Head of caudate nucleus (tissue), 42 donors: ENCODE measurements around the gene ZBP1.

ENCODE experiments used
- DNase-seq, 42 donors: peaks; one replicate each; pipeline versions ENCODE4 v3.0.0 to v3.0.0-alpha.2; 2020 to 2021; ENCODE audit warnings: mixed read lengths in 7 of 42
- intact Hi-C: fragments of 100-400 bp; cut with DNase I; formaldehyde crosslinking; loops from one replicate; pipeline ENCODE4 v1.15.0; 2022

ZBP1 gene

DNA sequence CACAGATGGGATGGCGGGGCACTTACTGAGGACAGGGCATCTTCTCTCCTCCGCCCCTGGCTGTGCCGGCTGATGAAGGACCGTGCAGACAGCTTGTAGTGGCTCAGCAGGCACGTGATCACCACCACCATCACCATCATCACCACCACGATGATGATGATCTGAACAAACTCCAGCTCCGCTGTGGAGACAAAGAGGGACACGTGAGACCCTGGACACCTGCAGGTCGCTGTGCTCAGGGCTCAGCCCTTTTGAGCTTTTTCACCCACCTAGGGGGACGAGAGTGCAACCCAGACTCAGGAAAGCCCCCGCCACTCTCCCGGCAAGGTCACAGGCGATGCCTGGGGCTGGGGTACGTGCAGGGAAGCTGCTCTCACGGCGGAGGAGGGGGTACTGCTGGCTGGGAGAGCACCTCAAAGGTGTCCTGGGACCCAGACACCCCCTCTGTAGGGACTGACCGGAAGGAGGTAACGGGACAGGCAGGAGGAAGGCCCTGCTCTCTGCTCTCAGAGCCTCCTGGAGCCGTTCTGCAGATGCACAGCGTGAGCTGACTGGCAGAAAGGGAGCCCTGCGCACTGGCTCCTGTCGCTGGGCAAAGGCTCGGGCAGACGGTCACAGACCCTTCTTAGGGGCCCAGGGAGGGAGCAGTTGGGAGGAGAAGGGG lies 39.4 kb upstream of the ZBP1 start:
- intact Hi-C loops, result loop anchor here (2.0 to 5.0 kb wide), 2 partner anchors 47 to 428 kb away; no protein-coding TSS in a partner anchor
- DNase-seq, result peak in 36 of 42 donors; percentile 0 to 40 (median 8)

DNA sequence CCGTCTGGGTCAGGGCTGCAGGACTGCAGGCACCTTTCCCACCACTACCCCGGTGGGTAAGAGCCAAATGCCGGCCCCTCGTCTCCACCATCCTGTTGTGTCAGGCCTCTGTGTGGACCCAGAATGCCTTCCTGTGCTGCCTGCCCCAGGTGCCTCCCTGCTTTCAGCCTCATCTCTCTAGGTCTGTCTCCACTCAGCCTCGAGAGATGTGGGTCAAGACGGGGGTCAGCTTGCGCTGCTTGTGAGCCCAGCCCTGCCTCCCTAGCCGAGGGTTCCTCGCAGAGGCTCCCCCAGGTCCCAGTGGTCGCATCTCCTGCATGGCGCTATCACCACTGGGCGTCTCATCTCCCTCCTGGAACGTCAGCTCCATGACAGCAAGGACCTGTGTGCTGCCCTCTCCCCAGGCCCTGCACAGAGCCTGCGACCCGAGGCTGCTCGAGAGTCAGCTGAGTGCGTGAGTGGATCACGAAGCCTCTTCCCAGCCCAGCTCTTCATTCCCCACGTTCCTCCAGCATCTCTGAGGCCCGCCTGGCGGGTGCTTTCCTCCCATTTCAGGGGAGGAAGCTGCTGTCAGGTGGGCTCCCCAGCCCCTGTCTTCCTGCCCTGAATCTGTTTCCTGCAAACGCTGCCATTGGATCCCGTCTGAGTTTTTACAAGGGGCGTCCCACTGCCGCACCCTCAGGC lies 38.7 kb upstream of the ZBP1 start:
- DNase-seq, result peak in 36 of 42 donors; percentile 0 to 42 (median 9)
- intact Hi-C loops, result loop anchor here (2.0 to 5.0 kb wide), 2 partner anchors 48 to 428 kb away; no protein-coding TSS in a partner anchor

DNA sequence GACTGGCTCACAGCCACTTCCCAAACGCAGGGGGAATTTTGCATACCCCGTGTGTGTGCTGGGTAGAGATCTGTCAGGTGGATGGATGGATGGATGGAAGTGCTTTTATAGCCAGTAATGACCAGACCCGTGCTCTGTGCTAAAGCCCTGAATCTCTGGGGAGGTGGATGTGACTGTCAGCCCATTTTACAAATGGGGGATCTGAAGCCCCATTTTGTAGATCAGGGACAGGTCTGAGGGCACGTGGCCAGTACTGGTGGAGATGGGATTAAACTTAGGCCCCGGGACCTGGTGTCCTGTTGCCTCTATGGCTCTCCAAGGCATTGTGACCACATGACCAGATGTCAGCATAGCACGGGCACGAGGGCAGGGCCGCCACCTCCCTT lies 38.2 kb upstream of the ZBP1 start:
- intact Hi-C loops, result loop anchor here (2.0 to 5.0 kb wide), 2 partner anchors 48 to 429 kb away; no protein-coding TSS in a partner anchor

GRCh38 chr20:57657535-57658446 lies 37.6 kb upstream of the ZBP1 start:
- DNase-seq, result peak; percentile 40 to 89 (median 74)
- intact Hi-C loops, result loop anchor here (2.0 to 5.0 kb wide), 2 partner anchors 49 to 430 kb away; no protein-coding TSS in a partner anchor

More for the DNA sequence above, 38.2 kb upstream of the ZBP1 start:
- DNase-seq, result peak in 12 of 42 donors; percentile 1 to 36 (median 7)

DNA sequence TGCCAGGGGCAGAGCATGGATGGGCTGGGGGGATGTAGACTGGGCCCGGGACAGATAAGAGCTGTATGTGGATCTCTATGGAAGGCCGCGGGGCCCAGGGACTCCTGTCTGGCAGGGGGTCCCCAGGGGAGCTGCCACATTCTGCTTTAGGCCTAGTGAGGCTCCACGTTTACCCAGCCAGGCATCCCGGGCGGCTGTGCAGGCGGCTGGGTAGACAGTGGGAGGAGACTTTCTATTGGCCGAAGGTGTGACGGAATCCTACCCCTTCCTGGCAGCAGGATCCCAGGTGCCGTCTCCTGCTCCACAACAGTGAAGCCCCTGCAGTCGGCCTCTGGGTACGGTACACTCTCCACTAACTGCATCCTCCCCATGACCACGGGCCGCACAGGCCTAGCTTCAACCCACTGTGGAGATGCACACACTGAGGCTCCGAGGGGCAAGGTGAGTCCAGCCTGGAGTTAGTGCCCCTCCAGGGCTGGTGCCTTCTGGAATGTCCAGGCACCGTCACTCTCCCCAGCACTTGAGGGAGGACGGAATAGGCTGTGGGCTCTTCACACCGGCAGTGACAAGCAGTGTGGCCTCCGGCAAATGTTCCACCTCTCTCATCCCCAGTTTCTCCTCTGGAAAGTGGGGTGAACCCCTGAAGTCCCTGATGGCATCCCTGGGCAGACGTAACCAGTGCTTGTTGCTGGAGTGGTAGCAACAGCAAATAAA lies 36.8 kb upstream of the ZBP1 start:
- intact Hi-C loops, result loop anchor here (5.0 kb wide), 1 partner anchor 430 kb away; no protein-coding TSS in a partner anchor
- DNase-seq, result peak in 23 of 42 donors; percentile 0 to 41 (median 10)

- DNase-seq, result peak in 14 of 42 donors; percentile 1 to 34 (median 10)
Observed at GRCh38 chr20:57656252-57656820, 36.1 kb upstream of the ZBP1 start.

DNA sequence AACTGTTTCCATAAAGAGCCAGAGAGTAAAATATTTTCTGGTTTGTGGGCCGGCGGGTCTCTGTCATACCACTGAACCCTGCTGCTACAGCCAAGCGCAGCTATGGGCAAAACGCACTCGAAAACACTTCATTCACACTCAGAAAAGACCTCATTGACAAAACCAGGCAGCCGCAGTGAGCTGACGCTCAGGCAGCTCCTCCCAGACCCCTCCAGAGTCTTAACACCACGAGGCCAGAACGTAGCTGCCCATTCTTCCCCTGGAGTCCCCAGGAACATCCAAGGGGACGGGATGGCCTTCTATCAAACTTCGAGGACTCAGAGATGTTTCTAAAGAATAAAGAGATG lies 35.6 kb upstream of the ZBP1 start:
- intact Hi-C loops, result loop anchor here (5.0 kb wide), 1 partner anchor 432 kb away; no protein-coding TSS in a partner anchor
- peak in 9 of 42 donors; percentile 0 to 41 (median 10) for DNase-seq

More at GRCh38 chr20:57656252-57656820, 36.1 kb upstream of the ZBP1 start:
- intact Hi-C loops, result loop anchor here (5.0 kb wide), 1 partner anchor 431 kb away; no protein-coding TSS in a partner anchor

- peak in 22 of 42 donors; percentile 0 to 40 (median 8) for DNase-seq
- intact Hi-C loops, result loop anchor here (5.0 kb wide), 2 partner anchors 432 to 522 kb away; no protein-coding TSS in a partner anchor
Observed at GRCh38 chr20:57654998-57655808, 35.0 kb upstream of the ZBP1 start.

DNA sequence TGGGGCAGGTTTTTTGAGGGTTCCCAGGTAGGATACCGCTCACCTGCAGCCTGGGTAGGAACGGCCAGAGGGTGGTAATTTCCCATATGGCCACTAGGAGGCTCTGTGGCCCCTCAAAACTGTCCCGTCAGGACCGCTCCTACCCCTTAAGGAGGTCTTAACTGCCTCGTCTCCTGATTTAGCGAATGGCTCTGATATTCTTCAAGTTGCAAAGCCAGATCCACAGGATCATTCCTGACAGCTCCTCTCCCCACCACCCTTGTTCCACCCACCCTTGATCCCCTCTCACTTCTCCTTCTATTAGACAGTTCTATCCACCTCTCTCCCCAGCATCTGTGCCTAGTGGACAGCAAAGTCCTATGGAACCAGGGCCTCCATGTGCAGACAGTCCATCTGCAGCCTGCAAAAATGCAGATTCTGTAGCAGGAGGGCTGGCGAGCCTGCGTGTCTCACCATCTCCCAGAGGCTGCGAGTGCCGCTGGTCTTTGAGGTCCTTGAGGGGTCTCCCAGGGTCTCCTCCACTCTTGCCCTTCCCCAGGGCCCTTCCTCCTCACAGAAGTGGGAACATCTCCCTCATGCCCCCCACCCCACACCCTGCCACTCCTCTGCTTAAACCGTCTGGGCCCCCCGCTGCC lies 34.3 kb upstream of the ZBP1 start:
- intact Hi-C loops, result loop anchor here (5.0 kb wide), 1 partner anchor 523 kb away; no protein-coding TSS in a partner anchor
- DNase-seq, result peak in 38 of 42 donors; percentile 39 to 85 (median 67)

DNA sequence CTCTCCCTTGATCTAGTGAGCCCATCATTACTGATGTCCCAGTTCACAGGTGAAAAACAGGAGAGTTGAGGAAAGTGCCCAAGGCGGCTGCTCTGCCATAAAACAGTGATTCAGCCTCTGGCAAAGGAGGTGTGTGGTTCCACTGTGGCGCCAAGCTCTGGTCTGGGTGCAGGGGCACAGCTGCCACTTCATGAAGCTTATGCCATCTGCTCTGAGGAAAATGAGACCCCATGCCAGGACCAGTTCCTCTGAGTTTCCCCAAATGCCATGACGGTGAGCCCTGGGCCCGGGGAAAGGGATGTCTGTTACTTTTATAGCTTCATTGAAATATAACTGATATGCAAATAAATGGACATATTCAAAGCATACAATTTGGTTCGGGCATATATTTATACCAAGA lies 33.7 kb upstream of the ZBP1 start:
- peak in 25 of 42 donors; percentile 1 to 40 (median 12) for DNase-seq
- intact Hi-C loops, result loop anchor here (5.0 kb wide), 1 partner anchor 523 kb away; no protein-coding TSS in a partner anchor

- intact Hi-C loops, result loop anchor here (5.0 kb wide), 1 partner anchor 524 kb away; no protein-coding TSS in a partner anchor
Observed at GRCh38 chr20:57653546-57653900, 33.3 kb upstream of the ZBP1 start.

DNA sequence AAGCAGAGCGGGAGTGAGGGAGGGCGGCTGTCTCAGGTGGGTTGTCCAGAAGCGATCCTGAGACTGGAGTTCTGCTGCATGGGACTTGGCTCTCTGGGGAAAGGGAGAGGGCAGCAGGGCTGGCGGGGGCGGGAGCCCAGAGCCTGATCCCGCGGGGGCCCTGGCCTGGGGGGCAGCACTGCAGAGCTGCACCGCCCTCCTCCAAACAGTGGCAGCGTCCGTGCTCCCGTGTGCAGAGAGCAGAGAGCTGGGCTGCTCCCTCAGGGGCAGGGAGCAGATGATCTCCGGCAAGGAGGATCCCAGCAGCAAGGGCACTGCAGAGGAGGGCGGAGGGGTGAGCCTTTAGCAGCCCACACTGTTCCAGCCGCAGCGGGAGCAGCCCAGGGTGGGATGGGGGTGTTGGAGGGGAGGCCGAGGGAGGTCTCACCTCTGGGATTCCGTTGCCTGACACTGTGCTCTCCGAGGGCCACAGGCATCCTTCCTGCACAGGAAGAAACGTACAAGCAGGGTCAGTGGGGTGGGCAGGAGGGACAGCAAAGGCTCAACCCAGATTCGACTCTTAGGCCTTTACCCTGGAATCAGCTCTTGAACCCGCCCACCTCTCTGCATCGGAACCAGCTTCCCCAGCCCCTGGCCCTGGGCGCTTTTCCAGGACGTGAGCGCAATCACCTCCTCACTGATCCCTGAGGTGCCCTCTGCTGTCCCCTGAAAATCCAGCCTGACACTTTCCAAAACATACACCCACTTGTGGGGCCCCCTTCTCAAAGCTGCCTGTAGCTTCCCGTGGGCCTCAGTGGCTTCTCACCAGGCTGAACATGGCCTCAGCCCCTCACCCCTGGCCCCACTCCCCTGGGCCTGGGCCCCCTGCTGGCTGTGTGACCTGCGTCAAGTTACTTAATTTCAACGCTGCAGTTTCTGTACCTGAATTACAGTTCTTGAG lies 32.6 kb upstream of the ZBP1 start:
- DNase-seq, result peak in 29 of 42 donors; percentile 0 to 44 (median 12)
- intact Hi-C loops, result loop anchor here (5.0 kb wide), 1 partner anchor 524 kb away; no protein-coding TSS in a partner anchor

More at GRCh38 chr20:57653546-57653900, 33.3 kb upstream of the ZBP1 start:
- peak in 24 of 42 donors; percentile 1 to 44 (median 16) for DNase-seq

- DNase-seq, result peak in 24 of 42 donors; percentile 1 to 44 (median 12)
- intact Hi-C loops, result loop anchor here (5.0 kb wide), 1 partner anchor 525 kb away; no protein-coding TSS in a partner anchor
Observed at GRCh38 chr20:57651881-57652605, 31.8 kb upstream of the ZBP1 start.
